Stimulated activated CD4-positive, alpha-beta T cell treated with anti-CD3 and anti-CD28 coated beads, Interleukin-15, amount 100 ng/mL, for 48 hours (primary cell): ENCODE measurements around the gene DLL3.
A peak's percentile ranks its signal among the peaks of the same experiment; 100 is the strongest.

ENCODE experiments used
- DNase-seq, 2 donors: peaks; one replicate each; pipeline ENCODE4 v3.0.0-alpha.2; 2020; ENCODE audit warnings: low read depth in 2 of 2

The DLL3 gene

GRCh38 chr19:39483141-39483540 is 15.6 kb upstream of the DLL3 start:
- no peak for DNase-seq

DNA sequence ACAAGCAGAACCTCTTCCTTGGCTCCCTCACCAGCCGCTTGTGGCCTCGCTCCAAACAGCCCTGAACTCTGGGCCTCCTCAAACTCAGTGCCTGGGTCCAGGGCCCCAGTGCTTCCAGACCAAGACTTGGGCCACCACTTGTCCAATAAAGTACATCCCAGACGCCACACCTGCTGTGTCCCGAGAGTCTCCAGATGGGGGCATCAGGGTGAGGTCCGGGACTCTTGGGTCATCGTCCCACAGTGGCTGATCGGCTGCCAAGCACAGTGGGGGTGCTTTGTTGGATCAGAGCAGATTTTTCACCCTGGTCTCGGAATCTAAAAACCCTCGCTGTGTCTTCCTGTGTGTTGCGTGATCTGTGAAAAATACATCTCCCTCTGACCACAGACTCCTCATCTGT is 9.0 kb upstream of the DLL3 start:
- no peak for DNase-seq

DNA sequence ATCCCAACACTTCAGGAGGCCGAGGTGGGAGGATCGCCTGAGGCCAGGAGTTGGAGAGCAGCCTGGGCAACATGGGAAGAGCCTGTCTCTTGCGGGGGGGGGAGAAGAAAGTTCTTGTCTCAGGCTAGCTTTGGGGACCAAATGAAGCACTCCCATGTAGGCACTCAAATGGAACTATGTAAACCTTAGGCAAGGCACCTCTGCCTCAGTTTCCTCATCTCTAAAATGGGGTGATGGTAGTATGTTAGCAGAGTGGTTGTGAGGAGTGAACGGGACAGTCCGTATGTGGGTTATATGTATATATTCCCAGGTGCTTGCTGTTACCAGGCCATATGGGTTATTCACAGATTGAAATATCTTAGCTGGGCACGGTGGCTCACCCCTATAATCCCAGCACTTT is 6.5 kb upstream of the DLL3 start:
- DNase-seq, result no peak

- DNase-seq, result no peak
Observed at GRCh38 chr19:39492788-39493187, 6.0 kb upstream of the DLL3 start.

- no peak for DNase-seq
Observed at GRCh38 chr19:39494661-39495060, 4.1 kb upstream of the DLL3 start.

- DNase-seq, result no peak
Observed at GRCh38 chr19:39496063-39496462, 2.7 kb upstream of the DLL3 start.

DNA sequence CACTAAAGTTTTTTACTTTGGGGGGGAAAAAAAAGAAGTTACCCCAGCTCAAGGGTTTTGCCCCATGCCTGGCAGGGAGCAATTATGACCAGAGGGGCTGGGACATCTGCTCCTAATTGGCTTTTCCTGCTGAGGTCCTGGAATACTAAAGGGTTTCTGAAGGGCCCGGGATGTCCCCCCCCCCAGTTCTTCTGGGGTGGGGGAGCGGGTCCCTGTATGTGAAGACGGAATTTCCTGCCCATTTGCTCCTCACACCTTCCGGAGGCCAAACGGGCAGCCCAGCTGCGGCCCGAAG is 1.1 kb upstream of the DLL3 start:
- DNase-seq, result no peak

- DNase-seq, result no peak
Observed at GRCh38 chr19:39497996-39498797, 550 bp upstream of the DLL3 start.

- DNase-seq, result no peak
Observed at GRCh38 chr19:39499932-39500331, 1.2 kb downstream of the DLL3 start.

DNA sequence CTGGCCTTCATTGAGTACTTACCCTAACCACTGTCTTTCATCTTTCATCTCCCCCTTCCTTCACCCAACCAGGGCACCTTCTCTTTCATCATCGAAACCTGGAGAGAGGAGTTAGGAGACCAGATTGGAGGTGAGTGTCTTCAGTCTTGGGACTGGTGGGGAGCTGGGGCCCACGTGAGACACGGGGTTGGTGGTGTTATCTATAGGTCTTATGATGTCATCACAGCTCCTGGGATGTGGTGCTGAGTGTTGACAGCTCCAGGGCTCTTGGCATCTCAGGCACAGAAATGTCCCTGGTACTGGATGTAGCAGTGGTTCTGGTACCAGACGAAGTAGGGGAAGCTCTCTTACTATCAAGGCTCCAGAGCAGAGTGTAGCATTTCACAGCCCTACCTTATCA is 1.8 kb downstream of the DLL3 start:
- DNase-seq, result no peak

GRCh38 chr19:39501340-39501739 is 2.6 kb downstream of the DLL3 start:
- DNase-seq, result no peak

DNA sequence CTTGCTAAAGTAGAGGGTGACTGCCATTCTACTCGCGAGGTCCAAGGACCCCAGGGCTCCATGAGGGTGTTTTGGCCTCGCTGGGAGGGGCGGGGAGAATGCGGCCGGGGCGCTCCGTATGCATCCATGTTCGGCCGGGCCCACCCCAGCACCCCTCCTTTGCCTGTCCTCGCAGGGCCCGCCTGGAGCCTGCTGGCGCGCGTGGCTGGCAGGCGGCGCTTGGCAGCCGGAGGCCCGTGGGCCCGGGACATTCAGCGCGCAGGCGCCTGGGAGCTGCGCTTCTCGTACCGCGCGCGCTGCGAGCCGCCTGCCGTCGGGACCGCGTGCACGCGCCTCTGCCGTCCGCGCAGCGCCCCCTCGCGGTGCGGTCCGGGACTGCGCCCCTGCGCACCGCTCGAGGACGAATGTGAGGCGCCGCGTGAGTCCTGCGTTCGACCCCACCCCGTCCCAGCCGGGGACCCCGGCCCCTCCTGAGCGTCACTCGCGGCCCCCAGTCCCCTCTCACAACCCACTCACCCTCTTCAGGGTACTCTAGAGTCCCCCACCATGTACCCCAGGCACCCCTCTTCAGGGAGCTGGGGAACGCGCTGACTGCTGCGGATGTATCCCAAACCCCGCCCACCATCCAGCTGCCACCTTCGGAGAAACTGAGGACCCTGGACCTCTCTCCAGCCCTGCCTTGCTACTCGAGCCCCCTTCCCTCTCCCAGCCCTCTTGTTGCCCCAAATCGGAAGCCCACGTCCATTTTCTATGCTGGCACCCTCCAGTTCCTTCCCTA is 4.1 kb downstream of the DLL3 start:
- peak; percentile 63 to 77 for DNase-seq

GRCh38 chr19:39506598-39506943 is 7.8 kb downstream of the DLL3 start:
- DNase-seq, result no peak

GRCh38 chr19:39506944-39507714 is 8.4 kb downstream of the DLL3 start:
- peak; percentile 24 to 52 for DNase-seq

DNA sequence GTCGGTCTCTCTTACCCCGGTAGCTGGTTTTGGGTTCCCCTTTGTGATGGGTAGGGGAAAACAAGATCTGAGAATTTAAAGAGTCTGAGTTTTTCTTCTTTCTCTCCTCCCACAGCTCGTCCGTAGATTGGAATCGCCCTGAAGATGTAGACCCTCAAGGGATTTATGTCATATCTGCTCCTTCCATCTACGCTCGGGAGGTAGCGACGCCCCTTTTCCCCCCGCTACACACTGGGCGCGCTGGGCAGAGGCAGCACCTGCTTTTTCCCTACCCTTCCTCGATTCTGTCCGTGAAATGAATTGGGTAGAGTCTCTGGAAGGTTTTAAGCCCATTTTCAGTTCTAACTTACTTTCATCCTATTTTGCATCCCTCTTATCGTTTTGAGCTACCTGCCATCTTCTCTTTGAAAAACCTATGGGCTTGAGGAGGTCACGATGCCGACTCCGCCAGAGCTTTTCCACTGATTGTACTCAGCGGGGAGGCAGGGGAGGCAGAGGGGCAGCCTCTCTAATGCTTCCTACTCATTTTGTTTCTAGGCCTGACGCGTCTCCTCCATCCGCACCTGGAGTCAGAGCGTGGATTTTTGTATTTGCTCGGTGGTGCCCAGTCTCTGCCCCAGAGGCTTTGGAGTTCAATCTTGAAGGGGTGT is 9.1 kb downstream of the DLL3 start:
- DNase-seq, result no peak

DNA sequence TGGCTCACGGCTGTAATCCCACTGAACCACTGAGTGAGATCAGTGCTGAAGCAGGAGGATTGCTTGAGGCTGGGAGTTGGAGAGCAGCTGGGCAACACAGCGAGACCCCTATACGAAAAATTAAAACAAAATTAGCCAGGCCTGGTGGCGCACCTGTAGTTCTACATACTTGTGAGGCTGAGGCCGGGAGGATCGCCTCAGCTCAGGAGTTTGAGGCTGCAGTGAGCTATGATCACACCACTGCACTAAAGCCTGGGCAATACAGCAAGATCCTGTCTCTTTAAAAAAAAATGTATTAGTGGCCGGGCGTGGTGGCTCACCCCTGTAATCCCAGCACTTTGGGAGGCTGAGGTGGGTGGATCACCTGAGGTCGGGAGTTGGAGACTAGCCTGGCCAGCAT is 9.9 kb downstream of the DLL3 start:
- DNase-seq, result no peak

- no peak for DNase-seq
Observed at GRCh38 chr19:39509233-39509632, 10.5 kb downstream of the DLL3 start.

DNA sequence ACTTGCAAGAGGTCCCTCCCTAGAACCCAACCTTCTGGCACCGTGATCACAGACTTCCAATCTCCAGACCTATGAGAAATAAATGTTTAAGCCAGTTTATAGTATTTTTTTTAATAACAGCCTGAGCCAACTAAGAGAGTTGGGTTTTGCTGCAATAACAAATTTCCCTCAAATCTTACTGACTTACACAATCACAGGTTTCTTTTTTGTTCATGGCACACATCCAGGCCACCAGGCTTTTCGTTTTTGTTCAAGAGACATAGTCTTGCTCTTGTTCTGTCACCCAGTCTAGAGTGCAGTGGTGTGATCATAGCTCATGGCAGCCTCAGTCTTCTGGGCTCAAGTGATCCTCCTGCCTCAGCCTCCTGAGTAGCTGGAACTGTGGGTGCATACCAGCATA is 14.2 kb downstream of the DLL3 start:
- DNase-seq, result no peak

- no peak for DNase-seq
Observed at GRCh38 chr19:39514840-39515550, 16.2 kb downstream of the DLL3 start, which contains the start of gene SELENOV. Gene SELENOV (plus strand): TSS chr19:39515139. CDS start chr19:39515213, 74 bp downstream.

DNA sequence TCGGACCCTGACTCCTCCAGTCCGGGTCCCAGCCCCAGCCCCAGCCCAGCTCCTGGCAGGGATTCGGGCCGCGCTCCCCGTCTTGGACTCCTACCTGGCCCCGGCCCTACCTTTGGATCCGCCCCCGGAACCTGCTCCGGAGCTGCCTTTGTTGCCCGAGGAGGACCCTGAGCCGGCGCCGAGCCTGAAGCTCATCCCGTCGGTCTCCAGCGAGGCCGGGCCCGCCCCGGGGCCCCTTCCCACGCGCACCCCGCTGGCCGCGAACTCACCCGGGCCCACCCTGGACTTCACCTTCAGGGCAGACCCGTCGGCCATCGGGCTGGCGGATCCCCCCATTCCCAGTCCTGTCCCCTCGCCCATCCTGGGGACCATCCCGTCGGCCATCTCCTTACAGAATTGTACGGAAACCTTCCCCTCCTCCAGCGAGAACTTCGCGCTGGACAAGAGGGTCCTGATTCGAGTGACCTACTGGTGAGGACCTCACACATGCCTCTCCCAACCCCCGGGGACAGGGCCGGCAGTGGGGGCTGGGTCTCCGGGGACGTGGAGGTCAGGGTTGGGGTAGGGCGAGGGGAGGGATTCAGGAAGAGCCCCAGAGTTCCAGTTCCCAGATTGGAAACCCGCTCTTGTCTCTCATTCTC is 16.9 kb downstream of the DLL3 start:
- no peak for DNase-seq

- DNase-seq, result no peak
Observed at GRCh38 chr19:39516270-39516669, 17.5 kb downstream of the DLL3 start.
